HFFc6 (cell line): ENCODE data around the gene STK31. TPM values are rescaled to one million over a fixed set of nuclear protein-coding genes. Genes with fewer than 3 reads are reported as not detected.

Experiments
- DNase-seq: peaks from one replicate; pipeline ENCODE4 v3.0.0-alpha.2; 2018
- H3K27ac Mint-ChIP-seq: 2 replicates; pipeline ENCODE4 v1.8.0; 2020; ENCODE audit warnings: mild to moderate bottlenecking, mixed read lengths
- H3K27me3 Mint-ChIP-seq: 2 replicates; pipeline ENCODE4 v1.8.0; 2021; ENCODE audit warnings: mild to moderate bottlenecking, moderate library complexity, mixed read lengths; ENCODE audit not compliant: insufficient read depth
- H3K36me3 Mint-ChIP-seq: 2 replicates; pipeline ENCODE4 v1.8.0; 2021; ENCODE audit warnings: low read depth, mixed read lengths
- H3K4me1 Mint-ChIP-seq: 2 replicates; pipeline ENCODE4 v1.8.0; 2020; ENCODE audit warnings: low read depth, mixed read lengths
- H3K4me3 Mint-ChIP-seq: 2 replicates; pipeline ENCODE4 v1.8.0; 2020; ENCODE audit warnings: mild to moderate bottlenecking, moderate library complexity, mixed read lengths
- H3K9me3 Mint-ChIP-seq: 2 replicates; pipeline ENCODE4 v1.8.0; 2020; ENCODE audit warnings: mild to moderate bottlenecking, mixed read lengths
- CTCF ChIP-seq: fragments of 200-600 bp; sonication (generic); IDR thresholded peaks from 2 replicates; pipeline ENCODE4 v1.5.0; 2021; ENCODE audit warnings: antibody characterized with exemption, mild to moderate bottlenecking
- total RNA-seq, 6 experiments: library from RNA; stranded (reverse); fragmentation: NEBNext Ultra II Directional; extraction: Animal tissue kit (Norgen Biotek cat#: 25700); gene quantifications; 2 replicates in 1 of 6; 3 replicates in 5 of 6; pipeline ENCODE4 v1.2.3, GENCODE V29; 2021

STK31 gene
- total RNA-seq, 6 experiments from 2014 or later, result not detected

DNA sequence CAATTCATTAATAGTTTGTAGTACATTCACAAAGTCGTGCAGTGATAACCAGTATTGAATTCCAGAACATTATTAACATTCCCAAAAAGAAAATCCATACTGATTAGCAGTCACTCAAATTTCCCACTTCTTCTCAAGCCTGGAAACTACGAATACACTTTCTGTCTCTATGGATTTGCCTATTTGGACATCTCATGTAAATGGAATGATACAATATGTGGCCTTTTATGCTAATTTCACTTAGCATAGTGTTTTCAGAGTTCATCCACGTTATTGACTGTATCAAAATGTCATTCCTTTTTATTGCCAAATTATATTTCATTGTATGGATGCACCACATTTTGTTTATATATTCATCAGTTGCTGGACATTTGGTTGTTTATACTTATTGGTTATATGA, 78.8 kb downstream of the STK31 start:
- H3K4me3 Mint-ChIP-seq, result no peak overlapping the region
- no peaks in the 10 kb centered on the region for H3K27me3 Mint-ChIP-seq
- no peak for TF ChIP-seq CTCF
- H3K9me3 Mint-ChIP-seq, result peaks cover 5% of the 10 kb centered on the region; the same call in 1 of the 2 replicates
- no peak for DNase-seq
- H3K27ac Mint-ChIP-seq, result no peak overlapping the region
- H3K36me3 Mint-ChIP-seq, result no peaks in the 10 kb centered on the region
- H3K4me1 Mint-ChIP-seq, result no peaks in the 10 kb centered on the region

GRCh38 chr7:23791721-23792120, 81.7 kb downstream of the STK31 start:
- H3K36me3 Mint-ChIP-seq, result peaks cover 9% of the 10 kb centered on the region; the same call in 1 of the 2 replicates
- TF ChIP-seq CTCF, result no peak
- no peaks in the 10 kb centered on the region for H3K4me1 Mint-ChIP-seq
- H3K27ac Mint-ChIP-seq, result no peak overlapping the region
- H3K27me3 Mint-ChIP-seq, result no peaks in the 10 kb centered on the region
- no peak overlapping the region for H3K4me3 Mint-ChIP-seq
- no peak for DNase-seq
- peaks cover 27% of the 10 kb centered on the region for H3K9me3 Mint-ChIP-seq

DNA sequence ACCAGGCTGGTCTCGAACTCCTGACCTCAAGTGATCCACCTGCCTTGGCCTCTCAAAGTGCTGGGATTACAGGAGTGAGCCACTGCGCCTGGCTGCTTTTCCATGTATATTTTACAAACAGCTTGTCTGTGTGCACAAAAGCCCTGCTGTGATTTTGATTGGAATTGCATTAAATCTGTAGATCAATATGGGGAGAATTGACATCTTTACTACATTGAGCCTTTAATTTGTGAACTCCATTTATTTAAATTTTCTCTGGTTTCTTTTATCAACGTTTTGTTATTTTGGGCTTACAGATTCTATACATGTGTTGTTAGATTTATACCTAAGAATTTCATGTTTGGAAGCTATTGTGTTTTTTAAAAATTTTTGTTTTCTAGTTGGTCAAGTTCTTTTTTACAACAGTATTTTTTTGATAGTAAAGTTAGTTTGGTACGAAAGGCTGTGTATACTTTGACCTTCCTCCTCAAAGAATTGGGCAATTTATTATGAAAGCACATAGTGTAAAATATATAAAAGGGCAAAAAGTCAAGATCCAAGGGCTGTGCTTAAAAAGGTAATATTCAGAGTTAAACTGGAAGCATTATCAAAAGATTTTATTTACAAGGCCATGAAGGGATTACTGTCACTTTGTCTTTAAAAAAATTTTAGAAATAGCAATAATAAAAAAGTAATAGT, 92.8 kb downstream of the STK31 start:
- Mint-ChIP-seq H3K4me1 (no peaks in the 10 kb centered on the region), H3K27ac (no peak overlapping the region), H3K4me3 (no peak overlapping the region), H3K36me3 (no peaks in the 10 kb centered on the region), H3K9me3 (peaks cover 4% of the 10 kb centered on the region), H3K27me3 (peaks cover 3% of the 10 kb centered on the region; the same call in 1 of the 2 replicates)
- no peak for TF ChIP-seq CTCF
- no peak for DNase-seq

- Mint-ChIP-seq H3K27ac (no peak overlapping the region), H3K36me3 (no peaks in the 10 kb centered on the region), H3K9me3 (peaks cover 4% of the 10 kb centered on the region), H3K4me3 (no peak overlapping the region), H3K27me3 (peaks cover 3% of the 10 kb centered on the region; the same call in 1 of the 2 replicates), H3K4me1 (no peaks in the 10 kb centered on the region)
- TF ChIP-seq CTCF, result no peak
- no peak for DNase-seq
Measured at GRCh38 chr7:23804707-23805106, 94.7 kb downstream of the STK31 start.

DNA sequence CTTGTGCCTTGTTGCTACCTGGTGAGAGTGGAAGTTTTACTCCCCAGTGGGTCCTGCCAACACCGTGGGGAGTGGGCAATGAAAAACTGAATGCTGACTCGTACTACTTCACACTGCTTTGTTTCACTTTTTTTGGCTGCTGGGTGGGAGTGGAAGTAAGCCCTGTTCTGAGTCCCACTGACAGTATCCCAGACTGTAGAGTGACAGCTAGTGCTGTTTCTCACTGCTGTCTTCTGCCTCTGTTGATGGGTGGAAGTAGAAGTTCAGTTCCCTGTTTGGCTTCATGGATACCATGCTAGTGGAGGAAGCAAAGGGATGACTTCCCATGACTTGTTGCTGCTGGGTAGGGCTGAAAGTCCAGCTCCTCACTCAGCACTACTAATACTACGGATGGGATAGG, 98.4 kb downstream of the STK31 start:
- H3K27ac Mint-ChIP-seq, result no peak overlapping the region
- H3K27me3 Mint-ChIP-seq, result no peaks in the 10 kb centered on the region
- no peaks in the 10 kb centered on the region for H3K36me3 Mint-ChIP-seq
- no peak for TF ChIP-seq CTCF
- no peak for DNase-seq
- H3K4me3 Mint-ChIP-seq, result no peak overlapping the region
- peaks cover 12% of the 10 kb centered on the region for H3K9me3 Mint-ChIP-seq
- H3K4me1 Mint-ChIP-seq, result no peaks in the 10 kb centered on the region
